ENCODE results near the gene IQCC.
"Not testable (repeated sequence)": the region's sequence is repeated elsewhere in the genome, so short reads cannot be mapped to it uniquely, and the experiment has no call there.

The IQCC gene

GRCh38 chr1:32205401-32206370, at the start of gene IQCC:
TSS of gene IQCC (plus strand) at chr1:32205671. CDS start at chr1:32205682, 11 bp downstream.
- DNase-seq = peak; percentile 85

GRCh38 chr1:32159189-32159588, 46.3 kb upstream of the IQCC start:
- no peak for DNase-seq

GRCh38 chr1:32163405-32163804, 42.1 kb upstream of the IQCC start:
- no peak for DNase-seq

- not testable (repeated sequence) for DNase-seq
Observed at GRCh38 chr1:32165633-32166032, 39.8 kb upstream of the IQCC start.

GRCh38 chr1:32170991-32171390, 34.5 kb upstream of the IQCC start:
- no peak for DNase-seq

- no peak for DNase-seq
Observed at GRCh38 chr1:32172621-32173245, 32.7 kb upstream of the IQCC start.

GRCh38 chr1:32178380-32179192, 26.9 kb upstream of the IQCC start:
- no peak for DNase-seq

GRCh38 chr1:32179193-32179442, 26.4 kb upstream of the IQCC start:
- no peak for DNase-seq

- DNase-seq = peak; percentile 89
Observed at GRCh38 chr1:32179443-32180185, 25.9 kb upstream of the IQCC start, which contains the start of gene TXLNA. TSS of gene TXLNA (plus strand) at chr1:32179675. CDS start at chr1:32180346, 671 bp downstream.

- peak; percentile 48 for DNase-seq
Observed at GRCh38 chr1:32180186-32181060, 25.0 kb upstream of the IQCC start.

- DNase-seq = no peak
Observed at GRCh38 chr1:32181065-32181464, 24.4 kb upstream of the IQCC start.

- DNase-seq = no peak
Observed at GRCh38 chr1:32181563-32181962, 23.9 kb upstream of the IQCC start.

GRCh38 chr1:32182060-32182459, 23.4 kb upstream of the IQCC start:
- no peak for DNase-seq

GRCh38 chr1:32184650-32185049, 20.8 kb upstream of the IQCC start:
- no peak for DNase-seq

- no peak for DNase-seq
Observed at GRCh38 chr1:32186077-32186476, 19.4 kb upstream of the IQCC start.

- DNase-seq = no peak
Observed at GRCh38 chr1:32186491-32186890, 19.0 kb upstream of the IQCC start.

- no peak for DNase-seq
Observed at GRCh38 chr1:32187850-32188249, 17.6 kb upstream of the IQCC start.

GRCh38 chr1:32192220-32192948, 13.1 kb upstream of the IQCC start:
- DNase-seq = no peak

- no peak for DNase-seq
Observed at GRCh38 chr1:32194984-32195383, 10.5 kb upstream of the IQCC start.

- no peak for DNase-seq
Observed at GRCh38 chr1:32195531-32195930, 9.9 kb upstream of the IQCC start.
